Breast epithelium (tissue), 4 donors: ENCODE results near the gene A4GNT. TPM values are rescaled to one million over a fixed set of nuclear protein-coding genes. Genes with fewer than 3 reads are reported as not detected.

ENCODE experiments used
- DNase-seq, 2 donors: peaks; one replicate each; pipeline ENCODE4 v3.0.0-alpha.2; 2019; ENCODE audit warnings: low spot score in 2 of 2
- H3K27ac ChIP-seq, 2 donors: fragments of 200-600 bp; sonication (generic) in 1 of 2; one replicate each; pipeline ENCODE4 v1.5.1; 2016 to 2019; ENCODE audit warnings: mild to moderate bottlenecking in 1 of 2
- H3K27me3 ChIP-seq, 2 donors: fragments of 200-600 bp; sonication (generic) in 1 of 2; one replicate each; pipeline versions ENCODE4 v1.5.1 to v1.6.0; 2017 to 2019; ENCODE audit warnings: control low read depth in 1 of 2, mild to moderate bottlenecking in 1 of 2
- H3K36me3 ChIP-seq: fragments of 200-600 bp; one replicate; pipeline ENCODE4 v1.5.1; 2019
- H3K4me1 ChIP-seq, 2 donors: fragments of 200-600 bp; sonication (generic); one replicate each; pipeline ENCODE4 v1.5.1; 2016 to 2019; ENCODE audit warnings: control low read depth in 1 of 2
- H3K4me3 ChIP-seq, 3 donors: fragments of 200-600 bp; sonication (generic); 1 replicate in 2 of 3; 2 replicates in 1 of 3; pipeline ENCODE4 v1.5.1; 2016 to 2019; ENCODE audit warnings: mild to moderate bottlenecking in 3 of 3, moderate library complexity in 2 of 3
- H3K9me3 ChIP-seq, 2 donors: fragments of 200-600 bp; sonication (generic) in 1 of 2; one replicate each; pipeline ENCODE4 v1.5.1; 2016 to 2019; ENCODE audit warnings: control low read depth in 1 of 2
- CTCF ChIP-seq, 3 donors: fragments of 450-650 bp; IDR thresholded peaks; one replicate each; pipeline ENCODE4 v1.5.1; 2016 to 2017; ENCODE audit warnings: antibody characterized with exemption in 3 of 3, mild to moderate bottlenecking in 3 of 3, moderate library complexity in 3 of 3
- POLR2A ChIP-seq: fragments of 450-650 bp; IDR thresholded peaks from one replicate; pipeline ENCODE4 v1.6.1; 2016; ENCODE audit warnings: antibody characterized with exemption, mild to moderate bottlenecking, moderate library complexity
- POLR2AphosphoS5 ChIP-seq, 3 donors: sonication (generic); formaldehyde crosslinking; IDR thresholded peaks; one replicate each; pipeline ENCODE4 v1.6.1; 2017; ENCODE audit warnings: antibody characterized with exemption in 3 of 3
- intact Hi-C: fragments of 100-400 bp; cut with DNase I; formaldehyde crosslinking; loops from one replicate; pipeline ENCODE4 v1.15.1; 2023; ENCODE audit warnings: low total_unique reads
- total RNA-seq, 3 donors: library from RNA; depleted of rRNA; stranded (reverse); fragments of >200 nt; gene quantifications; one replicate each; pipeline ENCODE4 v1.1.0, GENCODE V29; 2016

Gene A4GNT
- total RNA-seq, 3 donors from 2014 or later = not detected

- no peak for DNase-seq
- H3K27ac ChIP-seq = no peak overlapping the region
- TF ChIP-seq POLR2A (no peak), CTCF (IDR thresholded peaks at IDR 0.05) (no peak), POLR2AphosphoS5 (IDR thresholded peaks at IDR 0.05) (no peak)
- no peaks in the 10 kb centered on the region for H3K9me3 ChIP-seq
- no peak overlapping the region for H3K4me3 ChIP-seq
- intact Hi-C loops = no loop called here
- no peaks in the 10 kb centered on the region for H3K27me3 ChIP-seq
- no peaks in the 10 kb centered on the region for H3K4me1 ChIP-seq
- H3K36me3 ChIP-seq = no peaks in the 10 kb centered on the region
Measured at GRCh38 chr3:138140940-138141339, 8.8 kb upstream of the A4GNT start.

GRCh38 chr3:138139691-138140090 is 7.5 kb upstream of the A4GNT start:
- no peaks in the 10 kb centered on the region for H3K27me3 ChIP-seq
- TF ChIP-seq POLR2AphosphoS5 (IDR thresholded peaks at IDR 0.05) (no peak), CTCF (IDR thresholded peaks at IDR 0.05) (no peak), POLR2A (no peak)
- no peak for DNase-seq
- no peak overlapping the region for H3K4me3 ChIP-seq
- H3K27ac ChIP-seq = no peak overlapping the region
- no peaks in the 10 kb centered on the region for H3K9me3 ChIP-seq
- no peaks in the 10 kb centered on the region for H3K36me3 ChIP-seq
- intact Hi-C loops = no loop called here
- H3K4me1 ChIP-seq = no peaks in the 10 kb centered on the region

GRCh38 chr3:138137861-138138260 is 5.7 kb upstream of the A4GNT start:
- H3K4me3 ChIP-seq = no peak overlapping the region

GRCh38 chr3:138136201-138136600 is 4.0 kb upstream of the A4GNT start:
- no peak for TF ChIP-seq CTCF (IDR thresholded peaks at IDR 0.05)
- TF ChIP-seq POLR2A = no peak
- TF ChIP-seq POLR2AphosphoS5 (IDR thresholded peaks at IDR 0.05) = no peak
- no peak for DNase-seq
- Histone ChIP-seq H3K27ac (no peak overlapping the region), H3K27me3 (no peaks in the 10 kb centered on the region), H3K9me3 (no peaks in the 10 kb centered on the region), H3K4me3 (no peak overlapping the region), H3K36me3 (no peaks in the 10 kb centered on the region), H3K4me1 (no peaks in the 10 kb centered on the region)
- intact Hi-C loops = no loop called here

More at GRCh38 chr3:138137861-138138260, 5.7 kb upstream of the A4GNT start:
- intact Hi-C loops = no loop called here
- TF ChIP-seq POLR2AphosphoS5 (IDR thresholded peaks at IDR 0.05) (no peak), POLR2A (no peak), CTCF (IDR thresholded peaks at IDR 0.05) (no peak)
- DNase-seq = no peak
- Histone ChIP-seq H3K4me1 (no peaks in the 10 kb centered on the region), H3K9me3 (no peaks in the 10 kb centered on the region), H3K27ac (no peak overlapping the region), H3K36me3 (no peaks in the 10 kb centered on the region), H3K27me3 (no peaks in the 10 kb centered on the region)

GRCh38 chr3:138135833-138136194 is 3.6 kb upstream of the A4GNT start:
- no peak for DNase-seq
- TF ChIP-seq POLR2AphosphoS5 (IDR thresholded peaks at IDR 0.05) (no peak), CTCF (IDR thresholded peaks at IDR 0.05) (no peak), POLR2A (no peak)
- H3K27ac ChIP-seq = no peak overlapping the region
- H3K4me1 ChIP-seq = no peaks in the 10 kb centered on the region
- no peaks in the 10 kb centered on the region for H3K9me3 ChIP-seq
- no peaks in the 10 kb centered on the region for H3K27me3 ChIP-seq
- no peaks in the 10 kb centered on the region for H3K36me3 ChIP-seq
- intact Hi-C loops = no loop called here
- no peak overlapping the region for H3K4me3 ChIP-seq
